Suprapubic skin (tissue), 3 donors: ENCODE results near the gene RNF121.

Experiments
- POLR2A ChIP-seq, 2 donors: fragments of 450-650 bp; IDR thresholded peaks; one replicate each; pipeline ENCODE4 v1.6.1; 2017; ENCODE audit warnings: antibody characterized with exemption in 2 of 2, mild to moderate bottlenecking in 2 of 2, moderate library complexity in 2 of 2
- TF ChIP-seq, protein P1 (sequence below), 2 donors: fragments of 200-600 bp in 1 of 2; fragments of 450-650 bp in 1 of 2; sonication (generic) in 1 of 2; IDR thresholded peaks; one replicate each; pipeline ENCODE4 v1.5.1; 2016 to 2019; ENCODE audit warnings: antibody characterized with exemption in 2 of 2, mild to moderate bottlenecking in 1 of 2, moderate library complexity in 1 of 2

DNA sequence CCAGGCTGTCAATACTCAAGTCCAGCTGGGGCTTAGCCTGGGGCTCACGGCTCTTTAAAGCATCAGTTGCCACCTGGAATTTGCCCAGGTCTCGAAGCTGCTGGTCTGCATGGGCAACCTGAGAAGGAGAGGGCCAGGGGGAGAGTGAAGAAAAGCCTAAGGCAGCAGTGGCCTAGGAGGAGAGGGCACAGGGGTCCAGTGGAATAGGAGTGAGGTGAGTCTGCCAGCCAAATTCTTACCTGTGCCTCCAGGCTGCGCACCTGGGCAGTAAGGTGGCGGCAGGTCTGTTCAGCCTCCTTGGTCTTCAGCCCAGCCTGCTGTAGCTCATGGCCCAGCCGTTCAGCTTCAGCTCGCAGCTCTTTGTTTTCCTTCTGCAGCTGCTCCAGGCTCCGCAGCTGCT is 79.9 kb downstream of the RNF121 start:
- TF ChIP-seq, protein P1, sequence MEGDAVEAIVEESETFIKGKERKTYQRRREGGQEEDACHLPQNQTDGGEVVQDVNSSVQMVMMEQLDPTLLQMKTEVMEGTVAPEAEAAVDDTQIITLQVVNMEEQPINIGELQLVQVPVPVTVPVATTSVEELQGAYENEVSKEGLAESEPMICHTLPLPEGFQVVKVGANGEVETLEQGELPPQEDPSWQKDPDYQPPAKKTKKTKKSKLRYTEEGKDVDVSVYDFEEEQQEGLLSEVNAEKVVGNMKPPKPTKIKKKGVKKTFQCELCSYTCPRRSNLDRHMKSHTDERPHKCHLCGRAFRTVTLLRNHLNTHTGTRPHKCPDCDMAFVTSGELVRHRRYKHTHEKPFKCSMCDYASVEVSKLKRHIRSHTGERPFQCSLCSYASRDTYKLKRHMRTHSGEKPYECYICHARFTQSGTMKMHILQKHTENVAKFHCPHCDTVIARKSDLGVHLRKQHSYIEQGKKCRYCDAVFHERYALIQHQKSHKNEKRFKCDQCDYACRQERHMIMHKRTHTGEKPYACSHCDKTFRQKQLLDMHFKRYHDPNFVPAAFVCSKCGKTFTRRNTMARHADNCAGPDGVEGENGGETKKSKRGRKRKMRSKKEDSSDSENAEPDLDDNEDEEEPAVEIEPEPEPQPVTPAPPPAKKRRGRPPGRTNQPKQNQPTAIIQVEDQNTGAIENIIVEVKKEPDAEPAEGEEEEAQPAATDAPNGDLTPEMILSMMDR (IDR thresholded peaks at IDR 0.05), result no peak
- TF ChIP-seq POLR2A (IDR thresholded peaks at IDR 0.05), result no peak
